Measurements from ENCODE around the gene MTRFR.

Gene MTRFR

GRCh38 chr12:123305136-123305535, 71.9 kb downstream of the MTRFR start:
- no peak for DNase-seq
- in situ Hi-C loops (cut with HindIII; ENCODE audit: low pct_ligation_motif_present, low pct_unique_long_range_greater_than_20kb, low sequenced_read_pairs) = no loop called here

DNA sequence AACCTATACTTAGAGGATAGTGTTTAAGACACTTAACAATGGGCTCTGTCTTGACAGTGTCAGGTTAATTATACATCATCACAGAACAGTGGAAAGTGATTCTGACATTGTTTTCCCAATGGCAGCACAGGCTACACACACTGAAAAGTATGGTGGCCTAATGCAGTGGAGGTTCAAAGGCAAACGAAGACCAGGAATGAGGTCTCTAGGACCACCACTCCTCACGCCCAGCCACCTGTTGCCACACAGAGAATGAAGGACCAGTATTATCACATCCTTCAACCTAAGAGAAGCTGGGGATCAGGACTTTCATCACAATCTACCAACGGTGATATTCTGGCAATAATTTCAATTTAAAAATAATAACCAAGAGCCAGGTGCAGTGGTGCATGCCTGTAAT, 73.0 kb downstream of the MTRFR start:
- no peak for DNase-seq
- in situ Hi-C loops (cut with HindIII; ENCODE audit: low pct_ligation_motif_present, low pct_unique_long_range_greater_than_20kb, low sequenced_read_pairs) = no loop called here

Data from ACHN (cell line).